Hypothalamus (tissue), 51 donors: ENCODE measurements around the gene MYMX.
A peak's percentile ranks its signal among the peaks of the same experiment; 100 is the strongest.
"Not testable (repeated sequence)": the region's sequence is repeated elsewhere in the genome, so short reads cannot be mapped to it uniquely, and the experiment has no call there.

Source experiments
- DNase-seq, 51 donors: peaks; one replicate each; lab custom pipeline; 2025; lab: John Stamatoyannopoulos, UW

The MYMX gene

GRCh38 chr6:44228836-44229235, 12.1 kb downstream of the MYMX start:
- DNase-seq = no peak

DNA sequence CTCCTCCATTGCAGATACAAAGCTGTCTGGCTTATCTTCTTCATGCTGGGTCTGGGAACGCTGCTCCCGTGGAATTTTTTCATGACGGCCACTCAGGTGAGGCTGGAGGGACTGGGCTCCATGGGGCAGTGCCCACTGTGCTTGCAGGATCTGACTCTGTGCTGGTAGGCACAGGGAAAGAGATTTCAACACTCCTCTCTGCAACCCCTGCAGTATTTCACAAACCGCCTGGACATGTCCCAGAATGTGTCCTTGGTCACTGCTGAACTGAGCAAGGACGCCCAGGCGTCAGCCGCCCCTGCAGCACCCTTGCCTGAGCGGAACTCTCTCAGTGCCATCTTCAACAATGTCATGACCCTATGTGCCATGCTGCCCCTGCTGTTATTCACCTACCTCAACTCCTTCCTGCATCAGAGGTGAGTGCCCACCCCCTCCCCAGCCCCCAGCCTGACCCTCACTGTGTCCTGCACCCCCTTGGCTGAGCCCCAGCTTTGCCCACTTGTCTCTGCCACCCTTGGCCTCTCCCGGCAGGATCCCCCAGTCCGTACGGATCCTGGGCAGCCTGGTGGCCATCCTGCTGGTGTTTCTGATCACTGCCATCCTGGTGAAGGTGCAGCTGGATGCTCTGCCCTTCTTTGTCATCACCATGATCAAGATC, 12.8 kb downstream of the MYMX start:
- no peak for DNase-seq

DNA sequence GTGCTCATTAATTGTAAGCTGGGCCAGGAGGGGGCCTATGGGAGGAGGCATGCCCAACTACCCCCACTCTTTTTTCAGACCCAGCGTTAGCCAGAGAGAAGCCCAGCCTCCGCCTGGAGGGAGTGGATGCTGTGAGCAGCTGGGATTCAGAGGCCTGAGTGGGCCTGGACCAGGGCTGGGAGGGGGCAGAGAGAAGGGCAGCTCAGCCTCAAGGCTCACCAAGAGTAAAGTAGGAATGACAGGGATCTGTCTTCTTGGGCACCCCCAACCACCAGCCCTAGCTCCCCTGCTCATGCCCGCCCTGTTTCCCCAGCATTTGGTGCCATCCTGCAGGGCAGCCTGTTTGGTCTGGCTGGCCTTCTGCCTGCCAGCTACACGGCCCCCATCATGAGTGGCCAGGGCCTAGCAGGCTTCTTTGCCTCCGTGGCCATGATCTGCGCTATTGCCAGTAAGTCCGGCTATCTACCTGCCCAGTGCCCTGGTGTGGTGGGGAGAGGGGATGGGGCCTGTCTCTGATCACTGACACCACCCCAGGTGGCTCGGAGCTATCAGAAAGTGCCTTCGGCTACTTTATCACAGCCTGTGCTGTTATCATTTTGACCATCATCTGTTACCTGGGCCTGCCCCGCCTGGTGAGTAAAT, 13.4 kb downstream of the MYMX start:
- DNase-seq = no peak

- not testable (repeated sequence) for DNase-seq
These were observed 14.7 kb downstream of the MYMX start for GRCh38 chr6:44231426-44231825.

DNA sequence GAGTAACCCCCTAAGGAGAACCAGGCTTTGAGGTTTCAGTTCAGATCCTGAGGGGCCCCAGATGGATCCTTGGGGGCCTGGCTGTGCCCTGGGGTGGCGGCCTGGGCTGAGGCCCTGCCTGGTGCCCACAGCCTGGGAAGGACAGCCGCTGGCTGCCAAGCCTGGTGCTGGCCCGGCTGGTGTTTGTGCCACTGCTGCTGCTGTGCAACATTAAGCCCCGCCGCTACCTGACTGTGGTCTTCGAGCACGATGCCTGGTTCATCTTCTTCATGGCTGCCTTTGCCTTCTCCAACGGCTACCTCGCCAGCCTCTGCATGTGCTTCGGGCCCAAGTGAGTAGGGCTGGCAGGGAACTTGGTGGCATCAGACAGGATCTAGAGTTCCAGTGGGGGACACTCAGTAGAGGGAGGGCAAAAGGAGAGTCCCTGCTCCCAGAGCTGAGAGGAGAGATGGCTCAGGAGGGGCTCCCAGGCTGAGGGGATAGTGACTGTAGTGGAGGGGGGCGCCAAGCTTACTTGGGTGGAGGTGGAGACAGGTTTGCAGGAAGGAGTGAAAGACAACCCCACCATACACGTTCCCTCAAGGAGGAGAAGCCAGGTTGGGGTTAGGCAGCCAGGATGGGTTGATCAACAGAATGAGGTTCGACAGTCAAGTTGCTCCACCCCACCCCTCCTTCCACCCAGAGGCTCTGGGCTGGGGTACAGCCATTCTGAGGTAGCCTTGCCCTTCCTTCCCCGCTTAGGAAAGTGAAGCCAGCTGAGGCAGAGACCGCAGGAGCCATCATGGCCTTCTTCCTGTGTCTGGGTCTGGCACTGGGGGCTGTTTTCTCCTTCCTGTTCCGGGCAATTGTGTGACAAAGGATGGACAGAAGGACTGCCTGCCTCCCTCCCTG, 16.2 kb downstream of the MYMX start:
- DNase-seq = peak in 1 of 51 donors; percentile 34

DNA sequence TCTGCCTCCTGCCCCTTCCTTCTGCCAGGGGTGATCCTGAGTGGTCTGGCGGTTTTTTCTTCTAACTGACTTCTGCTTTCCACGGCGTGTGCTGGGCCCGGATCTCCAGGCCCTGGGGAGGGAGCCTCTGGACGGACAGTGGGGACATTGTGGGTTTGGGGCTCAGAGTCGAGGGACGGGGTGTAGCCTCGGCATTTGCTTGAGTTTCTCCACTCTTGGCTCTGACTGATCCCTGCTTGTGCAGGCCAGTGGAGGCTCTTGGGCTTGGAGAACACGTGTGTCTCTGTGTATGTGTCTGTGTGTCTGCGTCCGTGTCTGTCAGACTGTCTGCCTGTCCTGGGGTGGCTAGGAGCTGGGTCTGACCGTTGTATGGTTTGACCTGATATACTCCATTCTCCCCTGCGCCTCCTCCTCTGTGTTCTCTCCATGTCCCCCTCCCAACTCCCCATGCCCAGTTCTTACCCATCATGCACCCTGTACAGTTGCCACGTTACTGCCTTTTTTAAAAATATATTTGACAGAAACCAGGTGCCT, 16.9 kb downstream of the MYMX start:
- DNase-seq = no peak

- peak in 49 of 51 donors; percentile 17 to 93 (median 80) for DNase-seq
These were observed 17.6 kb downstream of the MYMX start for GRCh38 chr6:44234101-44235025.

GRCh38 chr6:44235269-44235668, 18.5 kb downstream of the MYMX start:
- no peak for DNase-seq

GRCh38 chr6:44235891-44236516, 19.3 kb downstream of the MYMX start:
- DNase-seq = no peak

- DNase-seq = peak in 46 of 51 donors; percentile 21 to 92 (median 67)
These were observed 20.5 kb downstream of the MYMX start for GRCh38 chr6:44237021-44237812.

GRCh38 chr6:44237813-44238433, 21.2 kb downstream of the MYMX start:
- peak in 50 of 51 donors; percentile 40 to 91 (median 72) for DNase-seq

DNA sequence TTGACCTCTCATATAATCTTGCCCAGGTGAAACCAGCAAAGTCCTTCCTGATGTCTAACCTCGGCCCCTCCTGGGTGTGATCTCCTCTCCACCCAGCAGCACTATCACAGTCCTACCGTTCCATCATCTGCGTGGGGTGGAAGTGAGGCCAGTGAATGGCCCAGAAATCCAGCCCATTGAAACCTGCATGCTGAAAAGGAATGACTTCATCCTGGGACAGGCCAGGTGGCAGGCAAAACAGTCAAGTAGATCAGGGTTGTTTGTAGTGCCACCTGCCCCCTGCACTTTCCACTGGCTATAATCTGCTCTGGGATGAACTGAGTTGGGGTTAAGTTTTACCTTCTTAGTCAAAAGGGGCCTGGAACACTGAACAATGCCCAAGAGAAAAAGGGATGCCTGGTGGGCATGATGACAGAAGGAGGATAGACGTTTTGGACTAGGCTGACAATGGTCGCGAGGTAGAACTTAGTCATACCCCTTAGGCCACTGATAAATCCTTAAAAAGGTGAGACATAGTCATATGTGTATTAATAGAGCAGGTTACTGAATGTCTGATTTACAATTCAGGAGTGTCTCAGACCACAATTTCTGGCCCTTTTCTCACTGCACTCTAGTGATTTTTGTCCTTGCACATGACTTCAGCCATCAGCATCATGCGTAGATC, 22.1 kb downstream of the MYMX start:
- DNase-seq = no peak

GRCh38 chr6:44243345-44243744, 26.6 kb downstream of the MYMX start:
- DNase-seq = no peak

GRCh38 chr6:44245391-44245911, 28.7 kb downstream of the MYMX start:
- DNase-seq = no peak

GRCh38 chr6:44245912-44246662, 29.4 kb downstream of the MYMX start:
- peak; percentile 48 to 97 (median 86) for DNase-seq

DNA sequence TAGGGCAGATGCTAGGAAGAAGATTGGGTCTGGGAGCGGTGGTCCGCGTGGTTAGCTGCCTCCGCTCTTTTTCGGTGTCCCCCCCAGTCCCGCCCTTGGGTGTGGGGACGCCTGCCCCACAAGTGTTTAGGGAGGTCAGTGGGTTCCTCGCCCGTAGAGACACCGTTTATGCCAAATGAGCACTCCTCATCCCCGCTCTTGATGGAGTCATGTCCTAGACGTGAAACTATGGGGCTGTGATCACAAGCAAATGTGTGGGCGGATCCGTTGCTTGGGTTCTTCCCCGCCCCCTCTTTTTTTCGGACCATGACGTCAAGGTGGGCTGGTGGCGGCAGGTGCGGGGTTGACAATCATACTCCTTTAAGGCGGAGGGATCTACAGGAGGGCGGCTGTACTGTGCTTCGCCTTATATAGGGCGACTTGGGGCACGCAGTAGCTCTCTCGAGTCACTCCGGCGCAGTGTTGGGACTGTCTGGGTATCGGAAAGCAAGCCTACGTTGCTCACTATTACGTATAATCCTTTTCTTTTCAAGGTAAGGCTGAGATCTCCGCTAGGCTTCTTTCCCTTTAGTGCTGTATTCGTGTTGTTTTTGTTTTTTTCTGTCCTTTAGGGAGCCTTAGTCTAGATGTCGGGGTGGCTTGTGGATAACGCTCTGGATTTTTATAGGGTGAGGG, 30.1 kb downstream of the MYMX start, which contains the start of gene HSP90AB1:
Gene HSP90AB1 (plus strand): TSS at position 439 of the 675 bp plus-strand sequence. CDS start 1,529 bp downstream, outside the sequence.
- DNase-seq = peak; percentile 72 to 97 (median 89)
